Measurements from ENCODE around the gene CX3CL1. TPM values are rescaled to one million over a fixed set of nuclear protein-coding genes. Genes with fewer than 3 reads are reported as not detected.

CX3CL1 gene
- polyA plus RNA-seq, 10 donors = 2.7 to 7.5 (median 4.7) TPM

Other genes starting within 250 kb of the CX3CL1 start
- gene PSME3IP1, start 186.5 kb upstream of the CX3CL1 start, polyA plus RNA-seq (ENCODE audit: insufficient read length in 10 of 10) = 10 to 100 TPM; 42.9 to 71.2 (median 56.2) TPM
- 10 to 100 TPM; 21.6 to 30.1 (median 25.2) TPM for gene RSPRY1, start 186.2 kb upstream of the CX3CL1 start, polyA plus RNA-seq (ENCODE audit: insufficient read length in 10 of 10)
- 10 to 100 TPM; 42.6 to 56.7 (median 48.7) TPM for gene ARL2BP, start 127.2 kb upstream of the CX3CL1 start, polyA plus RNA-seq (ENCODE audit: insufficient read length in 10 of 10)
- 1 to 10 TPM in 8 of 10 donors, under 1 TPM in 2; 0.55 to 2.4 (median 1.2) TPM for gene PLLP, start 87.8 kb upstream of the CX3CL1 start, polyA plus RNA-seq (ENCODE audit: insufficient read length in 10 of 10)
- under 1 TPM in 9 of 10 donors, not detected in 1; 0.07 to 0.33 (median 0.11) TPM for gene CCL22, start 13.7 kb upstream of the CX3CL1 start, polyA plus RNA-seq (ENCODE audit: insufficient read length in 10 of 10)
- not detected for gene CCL17, start 32.3 kb downstream of the CX3CL1 start, polyA plus RNA-seq (ENCODE audit: insufficient read length in 10 of 10)
- gene CIAPIN1, start 74.9 kb downstream of the CX3CL1 start, polyA plus RNA-seq (ENCODE audit: insufficient read length in 10 of 10) = 10 to 100 TPM; 48.7 to 67.3 (median 57.0) TPM
- gene COQ9, start 75.0 kb downstream of the CX3CL1 start, polyA plus RNA-seq (ENCODE audit: insufficient read length in 10 of 10) = 10 to 100 TPM; 51.2 to 78.0 (median 61.3) TPM
- gene POLR2C, start 90.2 kb downstream of the CX3CL1 start, polyA plus RNA-seq (ENCODE audit: insufficient read length in 10 of 10) = 10 to 100 TPM; 41.6 to 53.7 (median 47.0) TPM
- gene DOK4, start 114.0 kb downstream of the CX3CL1 start, polyA plus RNA-seq (ENCODE audit: insufficient read length in 10 of 10) = 10 to 100 TPM in 3 of 10 donors, 1 to 10 TPM in 7; 7.3 to 16.7 (median 9.3) TPM
- 10 to 100 TPM in 7 of 10 donors, 1 to 10 TPM in 3; 8.0 to 21.6 (median 12.2) TPM for gene CCDC102A, start 164.1 kb downstream of the CX3CL1 start, polyA plus RNA-seq (ENCODE audit: insufficient read length in 10 of 10)
- gene ADGRG5, start 170.2 kb downstream of the CX3CL1 start, polyA plus RNA-seq (ENCODE audit: insufficient read length in 10 of 10) = 1 to 10 TPM in 9 of 10 donors, under 1 TPM in 1; 0.74 to 1.7 (median 1.5) TPM